T-helper 9 cell (primary cell): ENCODE measurements around the gene SDF2.

Experiments used
- DNase-seq: peaks from one replicate; pipeline ENCODE4 v3.0.0-alpha.2; 2020
- total RNA-seq, 2 donors: gene quantifications; one replicate each; lab custom pipeline; 2026; lab: John Stamatoyannopoulos, UW

SDF2 gene, protein sequence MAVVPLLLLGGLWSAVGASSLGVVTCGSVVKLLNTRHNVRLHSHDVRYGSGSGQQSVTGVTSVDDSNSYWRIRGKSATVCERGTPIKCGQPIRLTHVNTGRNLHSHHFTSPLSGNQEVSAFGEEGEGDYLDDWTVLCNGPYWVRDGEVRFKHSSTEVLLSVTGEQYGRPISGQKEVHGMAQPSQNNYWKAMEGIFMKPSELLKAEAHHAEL
- total RNA-seq, result 19.8 to 44.4 reads per million in 2 donors

GRCh38 chr17:28661635-28662526 is at the start of gene SDF2, which contains the start of gene SUPT6H:
Gene SDF2 (minus strand): TSS chr17:28661906. CDS start chr17:28661876, 30 bp downstream.
Gene SUPT6H (plus strand): TSS chr17:28662205. CDS start chr17:28673402, 11,197 bp downstream.
- DNase-seq, result peak; percentile 95

DNA sequence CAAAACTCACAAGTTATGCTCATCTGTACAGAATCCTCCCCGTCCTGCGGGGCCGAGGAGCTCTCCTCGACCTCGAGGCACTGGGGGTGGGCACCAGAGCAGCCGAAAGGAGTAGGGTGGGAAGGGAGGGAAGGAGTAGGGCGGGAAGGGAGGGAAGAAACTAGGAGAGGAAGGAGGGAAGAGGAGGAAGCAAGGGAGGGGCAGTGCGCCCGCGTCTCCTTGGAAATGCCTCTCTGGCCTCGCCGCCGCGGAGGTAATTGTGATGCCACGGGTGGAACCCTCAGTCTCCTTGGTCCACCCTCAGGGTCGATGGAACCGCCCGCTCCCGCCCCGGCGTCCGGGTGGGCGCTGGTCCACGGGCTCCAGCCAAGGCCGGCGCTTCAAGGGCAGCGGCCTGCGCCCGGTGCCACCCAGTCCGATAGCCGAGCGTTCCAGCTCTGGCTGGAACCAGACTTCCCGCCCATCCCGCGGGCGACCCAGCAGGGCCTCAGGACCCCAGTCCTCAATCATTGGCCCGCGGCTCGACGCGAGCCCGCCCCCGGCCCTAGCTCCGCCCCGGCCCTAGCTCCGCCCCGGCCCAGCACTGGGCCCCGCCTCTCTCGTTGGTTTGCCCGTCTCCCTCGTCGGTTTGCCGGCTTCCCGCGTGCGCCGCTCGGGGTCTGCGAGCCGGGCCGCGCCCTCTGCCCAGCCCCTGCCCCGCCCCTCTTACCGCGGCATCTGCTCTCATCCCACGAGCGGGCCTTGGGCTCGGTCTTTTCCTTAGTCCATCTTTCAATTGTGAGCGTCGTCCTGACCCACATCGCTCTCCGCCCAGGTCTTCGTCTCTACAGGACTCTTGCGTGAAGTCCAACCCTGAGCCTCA is 49.4 kb upstream of the SDF2 start:
- peak; percentile 86 for DNase-seq

GRCh38 chr17:28707339-28707720 is 45.6 kb upstream of the SDF2 start:
- DNase-seq, result no peak

DNA sequence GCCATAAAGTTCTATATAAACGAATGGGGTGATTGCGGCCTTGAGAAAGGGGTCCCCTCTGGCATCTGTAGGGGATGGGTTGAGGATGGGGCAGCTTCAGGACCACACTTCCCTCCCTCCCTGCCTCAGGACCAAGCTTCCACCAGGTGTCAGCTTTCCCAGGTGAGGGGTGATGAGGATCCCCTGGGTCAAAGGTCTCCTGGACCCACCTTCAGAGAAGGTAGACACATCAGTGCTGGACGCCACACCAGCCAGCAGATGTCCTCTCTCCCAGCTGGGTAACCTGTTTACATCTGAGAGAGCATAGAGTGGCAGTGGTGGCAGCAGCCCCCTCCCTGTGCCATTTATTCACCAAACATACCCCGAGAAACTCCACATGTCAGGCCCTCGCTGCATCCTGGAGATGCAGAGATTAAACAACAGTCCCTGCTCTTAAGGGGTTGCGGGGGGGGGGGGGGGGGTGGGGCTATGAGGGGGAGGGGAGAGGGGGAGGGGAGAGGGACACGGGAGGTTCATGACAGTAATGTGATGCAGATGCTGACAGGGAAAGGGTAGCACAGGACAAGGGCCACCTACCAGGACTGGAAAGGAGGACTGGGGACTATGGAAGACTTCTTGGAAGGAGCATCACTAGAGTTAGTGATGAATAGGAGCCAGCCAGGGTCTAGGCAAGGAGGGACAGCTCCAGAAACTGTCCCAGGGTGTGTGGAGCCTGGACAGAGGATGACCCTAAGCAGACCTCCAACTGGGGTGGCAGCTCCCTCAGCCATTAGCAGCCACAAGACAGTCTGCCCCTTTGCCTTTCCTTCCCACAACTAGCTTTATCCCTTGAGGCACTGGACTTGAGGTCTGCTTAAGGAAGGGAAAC is 45.0 kb upstream of the SDF2 start:
- no peak for DNase-seq

DNA sequence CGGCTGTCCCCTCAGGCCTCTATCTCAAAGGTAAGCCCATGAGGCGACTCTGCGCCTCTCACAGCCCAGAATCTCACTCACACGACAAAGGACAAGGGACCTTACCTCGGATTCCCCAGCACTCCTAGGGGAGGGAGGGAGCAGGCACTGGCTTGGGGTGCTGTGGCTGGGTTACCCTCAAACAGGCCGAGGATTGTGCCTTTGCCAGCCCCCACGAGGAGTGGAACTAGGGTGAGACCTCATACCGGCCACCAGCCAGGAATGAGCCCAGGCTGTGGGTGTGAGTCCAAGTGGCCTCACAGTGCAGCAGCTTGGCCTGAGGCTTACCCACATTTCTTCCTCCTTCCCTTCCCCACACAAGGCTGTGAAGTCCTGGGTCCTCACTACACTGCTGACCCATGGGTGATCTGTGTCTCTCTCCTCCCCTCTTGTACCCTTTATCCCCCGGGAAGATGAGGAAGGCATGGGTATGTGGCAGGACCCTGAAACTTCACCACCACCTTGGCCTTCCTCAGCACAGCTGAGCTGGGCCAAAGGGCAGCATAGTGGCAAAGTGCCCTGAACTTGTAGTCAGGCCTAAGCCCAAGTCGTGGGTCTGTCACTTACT is 44.1 kb upstream of the SDF2 start:
- DNase-seq, result no peak

GRCh38 chr17:28705074-28705659 is 43.5 kb upstream of the SDF2 start:
- DNase-seq, result no peak

- DNase-seq, result no peak
Observed at GRCh38 chr17:28704219-28704858, 42.6 kb upstream of the SDF2 start.

DNA sequence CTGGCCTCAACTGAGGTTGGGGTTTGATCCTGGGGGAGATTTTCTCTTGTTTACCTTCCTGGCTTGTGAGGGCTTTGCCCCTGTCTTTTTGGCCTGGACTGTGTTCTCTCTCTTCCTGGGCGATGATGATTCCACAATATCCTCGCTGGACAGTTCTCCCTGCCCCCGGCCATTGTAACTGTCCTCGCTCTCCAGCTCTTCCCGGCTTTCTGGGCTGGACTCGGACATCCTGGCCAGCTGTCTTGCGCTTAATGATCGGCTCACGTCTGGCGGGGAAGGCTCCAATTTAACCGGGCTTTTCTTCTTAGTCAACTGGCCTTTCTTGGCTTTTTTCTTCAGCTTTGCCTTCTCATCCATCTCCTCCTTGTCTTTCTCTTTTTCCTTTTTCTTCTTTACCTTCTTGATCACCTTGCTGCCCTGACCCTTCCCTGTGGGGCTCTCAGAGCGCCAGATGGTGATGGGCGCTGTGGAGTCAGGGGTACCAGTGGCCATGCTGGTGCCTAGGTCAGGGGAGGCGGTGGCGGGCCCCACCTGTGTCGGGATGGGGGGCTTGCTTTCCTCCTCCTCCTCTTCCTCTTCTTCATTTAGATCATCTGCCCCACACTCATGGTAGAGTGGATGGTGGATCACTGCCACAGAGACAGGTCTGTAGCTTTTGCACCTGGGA is 42.0 kb upstream of the SDF2 start:
- no peak for DNase-seq

DNA sequence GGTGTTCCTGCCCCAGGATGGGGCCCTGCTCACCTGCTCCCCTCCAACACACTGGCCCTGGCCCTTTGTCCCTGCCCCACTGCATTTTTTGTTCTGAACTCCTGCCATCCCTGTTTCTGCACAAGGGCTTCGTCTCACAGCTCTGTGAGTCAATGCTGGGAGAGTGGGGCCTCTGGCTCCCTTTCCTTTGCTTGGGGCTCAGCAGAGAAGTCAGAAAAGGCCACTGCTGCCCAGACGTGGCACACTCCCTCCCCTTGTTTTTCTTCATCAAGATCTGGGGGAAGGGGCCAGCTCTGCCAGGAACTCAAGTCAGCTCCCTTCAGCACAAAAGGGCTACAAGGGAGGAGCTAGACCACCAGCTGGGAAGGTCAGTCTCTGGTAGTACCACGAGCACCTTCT is 41.0 kb upstream of the SDF2 start:
- no peak for DNase-seq

- DNase-seq, result no peak
Observed at GRCh38 chr17:28702026-28702751, 40.5 kb upstream of the SDF2 start.

DNA sequence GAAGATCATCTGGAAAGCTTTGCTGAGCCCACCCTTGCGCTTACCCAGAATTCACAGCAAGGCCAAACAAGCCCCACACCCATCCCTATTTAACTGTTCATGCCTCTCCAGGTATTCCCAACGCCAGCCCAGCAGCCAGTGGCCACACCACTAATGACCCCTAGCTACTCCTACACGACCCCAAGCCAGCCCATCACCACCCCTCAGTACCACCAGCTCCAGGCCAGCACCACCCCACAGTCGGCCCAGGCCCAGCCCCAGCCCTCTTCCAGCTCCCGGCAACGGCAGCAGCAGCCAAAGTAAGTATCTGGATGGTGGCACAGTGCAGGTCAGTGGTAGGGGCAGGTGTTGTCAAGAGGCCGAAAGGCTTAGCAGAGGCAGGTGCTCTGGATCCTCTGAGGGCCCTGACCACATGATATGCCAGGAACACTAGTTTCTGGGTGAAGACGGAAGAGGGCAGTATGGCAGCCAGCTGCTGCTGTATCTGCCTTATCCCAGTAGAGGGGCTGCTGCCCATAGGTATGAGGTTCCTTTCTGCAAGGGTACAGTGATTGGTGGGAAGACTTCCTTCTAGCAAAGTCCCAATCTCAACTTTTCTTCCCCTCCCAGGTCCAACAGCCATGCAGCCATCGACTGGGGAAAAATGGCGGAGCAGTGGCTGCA is 39.3 kb upstream of the SDF2 start:
- no peak for DNase-seq

GRCh38 chr17:28700278-28700677 is 38.6 kb upstream of the SDF2 start:
- no peak for DNase-seq

- no peak for DNase-seq
Observed at GRCh38 chr17:28698253-28698941, 36.7 kb upstream of the SDF2 start.

DNA sequence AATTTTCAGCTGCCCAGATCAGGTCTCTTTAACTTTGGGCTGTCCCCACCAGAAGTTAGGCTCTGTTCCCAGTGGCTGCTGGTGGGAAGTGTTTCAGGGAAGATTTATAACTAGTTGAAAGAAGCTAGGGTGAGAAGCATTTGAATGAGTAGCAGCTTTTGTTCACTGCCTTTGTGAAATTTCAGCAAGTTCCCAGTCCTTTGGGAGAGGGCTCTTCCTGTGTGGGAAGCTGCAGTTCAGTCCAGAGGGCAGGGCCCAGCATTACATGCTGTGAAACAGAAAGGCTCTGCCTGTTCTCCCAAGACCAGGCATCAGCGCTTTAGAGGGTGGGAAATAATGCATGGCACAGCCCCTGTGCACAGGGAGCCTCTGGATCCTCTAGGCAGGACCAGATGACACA is 32.2 kb upstream of the SDF2 start:
- DNase-seq, result no peak

GRCh38 chr17:28689011-28689410 is 27.3 kb upstream of the SDF2 start:
- DNase-seq, result no peak

- no peak for DNase-seq
Observed at GRCh38 chr17:28688481-28688880, 26.8 kb upstream of the SDF2 start.

- no peak for DNase-seq
Observed at GRCh38 chr17:28686296-28686695, 24.6 kb upstream of the SDF2 start.

DNA sequence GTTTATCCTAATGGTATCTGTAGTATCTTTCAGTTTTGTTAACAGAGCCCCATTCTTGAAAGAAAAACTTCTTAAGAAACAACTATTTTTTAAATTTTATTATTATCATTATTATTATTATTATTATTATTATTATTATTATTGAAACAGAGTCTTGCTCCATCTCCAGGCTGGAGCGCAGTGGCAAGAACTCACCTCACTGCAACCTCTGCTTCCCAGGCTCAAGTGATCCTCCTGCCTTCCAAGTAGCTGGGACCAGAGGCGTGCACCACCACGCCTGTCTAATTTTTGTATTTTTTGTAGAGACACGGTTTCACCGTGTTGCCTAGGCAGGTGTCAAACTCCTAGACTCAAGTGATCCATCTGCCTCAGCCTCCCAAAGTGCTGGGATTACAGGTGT is 23.7 kb upstream of the SDF2 start:
- DNase-seq, result no peak
